Stimulated activated CD8-positive, alpha-beta memory T cell treated with anti-CD3 and anti-CD28 coated beads, Interleukin-7, amount 100 ng/mL, for 4 hours (primary cell): Measurements from ENCODE around the gene CNN3.
"Not testable (repeated sequence)": the region's sequence is repeated elsewhere in the genome, so short reads cannot be mapped to it uniquely, and the experiment has no call there.

Experiments
- DNase-seq, 2 donors: peaks; one replicate each; pipeline ENCODE4 v3.0.0-alpha.2; 2020; ENCODE audit warnings: low read depth in 2 of 2

CNN3 gene

GRCh38 chr1:94949681-94950661 lies 23.1 kb upstream of the CNN3 start:
- DNase-seq = no peak

DNA sequence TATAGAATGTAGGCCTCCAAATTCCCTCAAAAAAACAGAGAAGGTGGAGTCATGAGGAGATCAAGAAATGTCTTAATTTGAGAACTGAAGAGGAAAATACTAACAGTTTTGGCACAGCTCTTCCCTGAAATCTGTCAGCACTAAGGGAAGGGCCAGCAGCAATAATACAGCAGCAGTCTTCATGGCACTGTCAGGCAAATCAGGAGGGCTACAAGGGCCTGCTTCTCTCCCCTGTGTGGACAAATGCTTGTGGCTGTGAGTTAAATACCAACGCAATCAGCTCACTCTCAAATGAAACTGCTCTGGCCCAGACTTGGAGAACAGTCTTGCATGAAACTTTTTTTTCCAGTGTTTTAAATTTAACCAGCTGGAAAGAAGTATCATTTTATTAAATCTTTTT lies 20.5 kb upstream of the CNN3 start:
- no peak for DNase-seq

- no peak for DNase-seq
Observed at GRCh38 chr1:94946886-94947285, 20.0 kb upstream of the CNN3 start.

DNA sequence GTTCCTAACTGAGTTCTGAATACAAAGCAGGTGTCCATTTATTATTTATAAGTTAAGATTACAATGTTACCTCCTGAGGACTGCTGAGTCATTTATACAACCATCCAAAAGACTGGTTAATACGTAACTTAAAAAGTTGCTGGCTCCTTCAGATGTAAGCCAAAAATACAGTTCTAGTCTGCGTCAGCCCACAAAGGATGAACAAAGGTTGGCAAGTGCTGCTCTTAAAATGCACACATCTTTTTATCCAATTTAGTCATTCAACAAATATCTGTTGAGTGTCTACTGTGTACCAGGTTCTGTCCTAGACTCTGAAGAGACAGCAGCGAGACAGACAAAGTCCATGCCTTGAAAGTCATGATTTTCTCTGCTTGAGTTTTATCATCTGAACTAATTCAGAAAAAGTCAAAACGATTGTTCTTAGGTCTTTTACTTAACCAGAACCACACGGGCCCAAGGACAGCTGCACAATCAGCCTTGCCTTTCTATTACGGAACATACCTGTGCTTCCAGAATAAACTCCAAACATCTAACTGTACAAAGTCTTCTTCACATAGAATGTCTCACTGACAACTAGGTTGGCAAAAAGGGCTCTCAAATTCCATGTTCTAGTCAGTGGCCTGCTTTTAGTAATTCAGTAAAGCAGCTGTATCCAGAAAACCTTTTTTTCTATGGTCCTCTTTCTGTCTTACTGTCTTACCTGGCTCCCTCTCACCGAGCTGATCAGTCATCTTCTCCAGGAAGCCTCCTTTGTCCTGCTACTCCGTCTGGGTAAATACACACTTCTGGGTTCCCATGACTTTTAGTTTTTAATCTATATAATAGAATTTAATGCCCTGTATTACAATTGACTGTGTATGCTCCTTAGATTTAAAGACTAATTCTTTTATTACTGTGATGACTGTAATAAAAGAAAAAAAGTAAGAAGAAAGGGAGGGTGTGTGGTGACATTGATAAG lies 15.5 kb upstream of the CNN3 start:
- no peak for DNase-seq

GRCh38 chr1:94941480-94941879 lies 14.6 kb upstream of the CNN3 start:
- not testable (repeated sequence) for DNase-seq

DNA sequence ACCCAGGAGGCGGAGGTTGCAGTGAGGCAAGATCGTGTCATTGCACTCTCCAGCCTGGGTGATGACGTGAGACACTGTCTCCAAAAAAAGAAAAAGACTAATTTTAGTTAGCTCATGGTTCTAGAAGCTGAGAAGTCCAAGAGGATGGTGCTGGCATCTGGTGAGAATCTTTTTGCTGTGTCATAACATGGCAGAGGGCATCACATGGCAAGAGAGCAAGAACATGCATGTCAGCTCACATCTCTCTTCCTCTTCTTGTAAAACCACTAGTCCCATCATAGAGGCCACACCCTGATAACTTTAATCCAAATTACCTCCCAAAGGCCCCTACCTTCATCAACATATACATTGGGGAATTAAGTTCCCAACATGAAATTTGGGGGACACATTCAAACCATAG lies 13.8 kb upstream of the CNN3 start:
- DNase-seq = no peak

- DNase-seq = no peak
Observed at GRCh38 chr1:94937820-94938219, 10.9 kb upstream of the CNN3 start.

GRCh38 chr1:94936861-94937620 lies 10.1 kb upstream of the CNN3 start:
- DNase-seq = no peak

DNA sequence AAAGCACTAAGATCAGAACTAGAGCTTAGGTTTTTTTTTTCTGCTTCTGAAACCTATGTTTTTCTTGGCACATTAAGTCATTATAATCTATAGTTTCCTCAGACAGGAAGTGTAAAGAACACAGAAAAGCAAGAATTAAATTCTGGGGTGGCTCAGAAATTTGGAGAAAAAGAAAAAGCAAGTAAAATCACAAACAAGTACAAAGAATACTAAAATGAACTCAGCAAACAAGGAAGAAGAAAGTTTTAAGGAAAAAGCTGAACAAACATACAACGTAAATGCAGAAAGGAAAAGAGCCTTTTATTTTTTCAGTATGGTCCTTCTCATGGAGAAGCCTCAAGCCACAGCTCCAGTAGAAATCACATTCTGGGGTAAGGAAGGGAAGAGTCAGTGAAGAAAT lies 8.6 kb upstream of the CNN3 start:
- no peak for DNase-seq

- DNase-seq = no peak
Observed at GRCh38 chr1:94935034-94935433, 8.1 kb upstream of the CNN3 start.

- no peak for DNase-seq
Observed at GRCh38 chr1:94934551-94934950, 7.6 kb upstream of the CNN3 start.

DNA sequence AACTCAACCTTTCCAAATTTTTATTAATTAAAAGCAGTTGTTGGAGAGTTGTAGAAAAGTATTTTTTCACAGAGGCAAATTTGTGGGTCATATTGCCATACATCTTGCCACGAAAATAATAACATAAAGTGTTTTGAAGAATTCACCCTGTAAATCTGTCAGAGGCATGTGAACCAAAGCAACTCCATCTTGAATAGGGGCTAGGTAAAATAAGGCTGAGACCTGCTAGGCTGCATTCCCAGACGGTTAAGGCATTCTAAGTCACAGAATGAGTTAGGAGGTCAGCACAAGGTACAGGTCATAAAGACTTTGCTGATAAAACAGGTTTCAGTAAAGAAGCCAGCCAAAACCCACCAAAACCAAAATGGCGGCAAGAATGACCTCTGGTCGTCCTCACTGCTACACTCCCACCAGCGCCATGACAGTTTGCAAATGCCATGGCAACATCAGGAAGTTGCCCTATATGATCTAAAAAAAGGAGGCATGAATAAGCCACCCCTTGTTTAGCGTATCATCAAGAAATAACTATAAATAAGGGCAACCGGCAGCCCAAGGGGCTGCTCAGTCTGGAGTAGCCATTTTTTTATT lies 4.4 kb upstream of the CNN3 start:
- DNase-seq = no peak

GRCh38 chr1:94929351-94930217 lies 2.7 kb upstream of the CNN3 start:
- DNase-seq = no peak

GRCh38 chr1:94928293-94928939 lies 1.5 kb upstream of the CNN3 start:
- no peak for DNase-seq

DNA sequence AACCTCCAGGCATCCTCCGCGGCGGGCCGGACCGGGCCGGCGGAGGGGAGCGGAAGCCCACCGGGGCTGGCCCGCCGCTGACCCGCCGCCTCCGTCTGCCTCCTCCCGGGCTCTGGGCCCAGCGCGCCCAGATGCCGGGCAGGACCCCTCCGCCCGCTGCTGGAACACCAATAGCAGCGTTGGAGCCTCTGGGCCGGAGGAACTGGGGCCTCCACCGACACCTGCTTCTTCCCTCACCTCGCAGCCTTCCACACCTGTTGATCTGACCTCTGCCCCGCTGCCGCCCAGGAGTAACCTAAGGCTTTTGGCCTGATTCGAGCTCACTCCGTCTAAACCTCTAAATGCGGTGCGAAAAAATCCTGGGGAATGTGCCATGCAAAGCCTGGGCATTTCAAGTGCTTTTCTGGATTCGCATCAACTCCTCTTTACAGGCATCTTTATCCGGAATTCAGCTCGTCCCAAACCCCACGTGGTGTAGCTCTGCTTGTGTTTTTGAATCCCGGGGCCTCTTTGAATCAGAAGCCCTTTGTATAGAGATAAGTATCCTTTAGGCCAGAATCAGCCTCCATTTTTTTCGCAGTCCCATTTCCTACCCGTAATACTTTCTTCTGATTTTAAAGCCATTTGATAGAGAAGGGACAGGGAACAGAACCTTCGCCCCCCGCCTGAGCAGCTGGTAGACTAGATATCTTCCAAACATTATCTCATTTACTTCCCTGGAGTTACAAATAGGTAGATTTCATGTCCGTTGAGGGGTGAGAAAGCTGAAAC lies 680 bp upstream of the CNN3 start:
- peak in 1 of 2 donors; percentile 1 for DNase-seq

- DNase-seq = peak in 1 of 2 donors; percentile 14
Observed at GRCh38 chr1:94926126-94926914, 590 bp downstream of the CNN3 start.

GRCh38 chr1:94925561-94926125 lies 1.3 kb downstream of the CNN3 start:
- peak in 1 of 2 donors; percentile 2 for DNase-seq

- DNase-seq = no peak
Observed at GRCh38 chr1:94925004-94925403, 1.9 kb downstream of the CNN3 start.
